Coronary artery (tissue), 2 donors: Measurements from ENCODE around the gene SLAIN1.

Experiments
- DNase-seq: peaks from one replicate; pipeline ENCODE4 v3.0.0-alpha.2; 2017; ENCODE audit warnings: low spot score
- H3K27ac ChIP-seq, 2 donors: fragments of 200-600 bp; sonication (generic); one replicate each; pipeline ENCODE4 v1.5.1; 2016 to 2019
- H3K4me3 ChIP-seq: fragments of 200-600 bp; sonication (generic); 2 replicates; pipeline ENCODE4 v1.5.1; 2016; ENCODE audit warnings: mild to moderate bottlenecking, moderate library complexity
- TF ChIP-seq, protein P1 (sequence below): fragments of 200-600 bp; sonication (generic); IDR thresholded peaks from one replicate; pipeline ENCODE4 v1.5.1; 2019; ENCODE audit warnings: antibody characterized with exemption

The SLAIN1 gene

DNA sequence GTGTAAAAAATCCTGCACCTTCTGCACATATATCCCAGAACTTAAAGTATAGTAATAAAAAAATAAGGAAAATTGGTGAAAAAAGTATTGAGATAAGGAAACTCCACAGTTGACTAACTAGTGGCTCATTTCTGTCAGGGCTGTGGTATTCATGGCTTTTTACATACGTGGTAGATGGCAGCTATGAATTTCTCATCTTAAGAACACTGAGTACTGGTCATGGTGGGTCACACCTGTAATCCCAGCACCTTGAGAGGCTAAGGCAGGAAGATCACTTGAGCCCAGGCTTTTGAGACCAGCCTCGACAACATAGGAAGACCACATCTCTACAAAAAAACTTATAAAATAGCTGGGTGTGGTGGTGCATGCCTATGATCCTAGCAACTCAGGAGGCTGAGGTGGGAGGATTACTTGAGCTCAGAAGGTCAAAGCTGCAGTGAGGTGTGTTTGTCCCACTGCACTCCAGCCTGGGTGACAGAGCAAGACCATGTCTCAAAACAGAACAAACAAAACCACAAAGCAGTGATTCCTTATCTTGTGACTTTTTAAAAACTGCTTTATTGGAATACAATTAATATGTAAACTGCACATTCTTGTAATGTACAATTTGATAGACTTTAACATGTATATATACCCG lies 16.8 kb downstream of the SLAIN1 start:
- DNase-seq = no peak
- TF ChIP-seq, protein P1, sequence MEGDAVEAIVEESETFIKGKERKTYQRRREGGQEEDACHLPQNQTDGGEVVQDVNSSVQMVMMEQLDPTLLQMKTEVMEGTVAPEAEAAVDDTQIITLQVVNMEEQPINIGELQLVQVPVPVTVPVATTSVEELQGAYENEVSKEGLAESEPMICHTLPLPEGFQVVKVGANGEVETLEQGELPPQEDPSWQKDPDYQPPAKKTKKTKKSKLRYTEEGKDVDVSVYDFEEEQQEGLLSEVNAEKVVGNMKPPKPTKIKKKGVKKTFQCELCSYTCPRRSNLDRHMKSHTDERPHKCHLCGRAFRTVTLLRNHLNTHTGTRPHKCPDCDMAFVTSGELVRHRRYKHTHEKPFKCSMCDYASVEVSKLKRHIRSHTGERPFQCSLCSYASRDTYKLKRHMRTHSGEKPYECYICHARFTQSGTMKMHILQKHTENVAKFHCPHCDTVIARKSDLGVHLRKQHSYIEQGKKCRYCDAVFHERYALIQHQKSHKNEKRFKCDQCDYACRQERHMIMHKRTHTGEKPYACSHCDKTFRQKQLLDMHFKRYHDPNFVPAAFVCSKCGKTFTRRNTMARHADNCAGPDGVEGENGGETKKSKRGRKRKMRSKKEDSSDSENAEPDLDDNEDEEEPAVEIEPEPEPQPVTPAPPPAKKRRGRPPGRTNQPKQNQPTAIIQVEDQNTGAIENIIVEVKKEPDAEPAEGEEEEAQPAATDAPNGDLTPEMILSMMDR = no peak

DNA sequence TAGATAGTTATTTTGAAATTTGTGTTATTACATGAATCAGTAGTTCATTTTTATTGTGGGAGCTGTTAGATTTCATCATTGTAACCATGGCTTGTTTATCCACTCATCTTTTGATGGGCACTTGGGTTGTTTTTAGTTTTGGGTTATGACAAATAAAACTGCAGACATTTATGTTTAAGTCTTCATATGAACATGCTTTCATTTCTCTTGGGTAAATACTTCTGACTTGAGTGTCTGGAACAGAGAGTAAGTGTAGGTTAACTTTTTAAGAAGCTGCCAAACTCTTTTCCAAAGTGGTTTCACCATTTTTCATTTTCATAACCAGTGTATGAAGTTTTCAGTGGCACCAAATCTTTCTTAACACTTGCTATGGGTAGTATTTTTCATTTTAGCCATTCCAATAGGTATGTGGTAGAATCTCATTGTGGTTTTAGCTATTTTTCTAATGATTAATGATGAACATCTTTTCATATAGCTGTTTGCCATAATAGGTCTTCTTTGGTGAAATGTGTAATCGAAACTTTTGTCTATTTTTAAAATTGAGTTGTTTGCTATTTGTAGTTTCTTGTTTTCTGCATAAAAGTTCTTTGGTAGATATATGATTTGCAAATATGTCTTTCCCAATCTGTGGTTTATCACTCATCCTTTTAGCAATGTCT lies 17.9 kb downstream of the SLAIN1 start:
- H3K27ac ChIP-seq = no peak overlapping the region
- no peak for DNase-seq
- H3K4me3 ChIP-seq = no peak overlapping the region
- TF ChIP-seq, protein P1 = no peak

More for the DNA sequence above, 16.8 kb downstream of the SLAIN1 start:
- no peak overlapping the region for H3K4me3 ChIP-seq
- no peak overlapping the region for H3K27ac ChIP-seq

DNA sequence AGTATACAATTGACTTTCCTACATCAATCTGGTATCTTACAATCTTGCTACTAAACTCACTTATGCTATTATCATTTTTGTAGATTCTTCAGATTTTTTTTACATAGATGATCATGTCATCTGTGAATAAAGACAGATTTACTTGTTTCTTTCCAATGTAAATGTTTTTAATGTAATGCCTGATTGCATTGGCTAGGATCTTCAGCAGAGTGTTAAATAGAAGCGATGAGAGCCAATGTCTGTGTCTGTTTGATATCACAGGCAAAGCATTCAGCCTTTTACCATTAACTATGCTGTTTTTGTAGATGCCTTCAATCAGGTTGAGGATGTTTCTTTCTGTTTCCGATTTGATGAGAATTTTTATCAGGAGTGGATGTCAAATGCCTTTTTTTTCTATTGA lies 19.2 kb downstream of the SLAIN1 start:
- Histone ChIP-seq H3K4me3 (no peak overlapping the region), H3K27ac (no peak overlapping the region)
- no peak for DNase-seq
- TF ChIP-seq, protein P1 = no peak

DNA sequence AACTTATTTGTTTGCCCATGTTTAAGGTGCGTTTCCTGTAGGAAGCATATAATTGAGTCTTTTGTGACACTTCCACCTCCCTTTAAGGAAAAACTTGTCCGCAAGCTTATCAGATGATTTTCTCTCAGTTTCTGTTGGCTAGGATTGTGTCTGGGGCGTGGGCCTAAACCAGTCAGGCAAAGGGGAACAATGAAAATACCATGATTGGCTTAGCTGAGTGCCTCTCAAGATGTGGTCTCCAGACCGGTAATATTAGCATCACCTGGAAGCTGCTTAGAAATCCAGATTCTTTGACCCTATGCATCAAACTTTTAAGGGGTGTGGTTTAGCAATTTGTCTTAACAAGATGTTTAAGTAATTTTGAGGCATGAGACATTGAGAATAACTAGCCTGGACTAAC lies 20.0 kb downstream of the SLAIN1 start:
- no peak overlapping the region for H3K27ac ChIP-seq
- no peak for DNase-seq
- H3K4me3 ChIP-seq = no peak overlapping the region
- TF ChIP-seq, protein P1 = no peak

DNA sequence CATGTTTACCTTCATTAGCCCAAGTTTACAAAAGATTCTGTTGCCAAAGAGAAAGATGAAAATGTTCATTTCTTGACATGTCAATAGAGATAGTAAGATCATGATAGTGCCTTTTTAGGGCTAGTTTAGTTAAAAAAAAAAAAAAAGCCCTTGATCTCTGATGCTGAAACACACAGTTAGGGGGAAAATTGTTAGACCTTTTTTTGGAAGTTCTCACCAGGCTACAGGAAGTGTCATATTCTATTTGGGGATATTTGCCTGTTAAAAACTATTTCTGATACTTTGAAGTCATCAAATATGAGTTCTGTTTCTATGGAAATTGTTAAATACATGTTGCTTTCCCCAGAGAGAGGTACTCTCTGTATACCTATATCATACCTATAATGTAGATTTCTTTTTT lies 21.6 kb downstream of the SLAIN1 start:
- DNase-seq = no peak
- H3K27ac ChIP-seq = no peak overlapping the region
- H3K4me3 ChIP-seq = no peak overlapping the region
- TF ChIP-seq, protein P1 = no peak

DNA sequence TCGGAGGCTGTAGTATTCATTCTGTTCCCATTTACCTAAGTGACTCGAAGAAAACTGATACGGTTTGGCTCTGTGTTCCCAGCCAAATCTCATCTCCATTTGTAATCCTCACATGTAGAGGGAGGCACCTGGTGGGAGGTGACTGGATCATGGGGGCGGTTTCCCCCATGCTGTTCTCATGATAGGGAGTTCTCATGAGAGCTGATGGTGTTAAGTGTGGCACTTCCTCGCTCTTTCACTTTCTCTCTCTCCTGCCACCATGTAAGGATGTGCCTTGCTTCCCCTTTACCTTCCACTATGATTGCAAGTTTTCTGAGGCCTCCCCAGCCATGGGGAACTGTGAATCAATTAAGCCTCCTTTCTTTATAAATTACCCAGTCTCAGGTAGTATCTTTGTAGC lies 23.5 kb downstream of the SLAIN1 start:
- H3K27ac ChIP-seq = no peak overlapping the region
- TF ChIP-seq, protein P1 = no peak
- no peak for DNase-seq
- no peak overlapping the region for H3K4me3 ChIP-seq

DNA sequence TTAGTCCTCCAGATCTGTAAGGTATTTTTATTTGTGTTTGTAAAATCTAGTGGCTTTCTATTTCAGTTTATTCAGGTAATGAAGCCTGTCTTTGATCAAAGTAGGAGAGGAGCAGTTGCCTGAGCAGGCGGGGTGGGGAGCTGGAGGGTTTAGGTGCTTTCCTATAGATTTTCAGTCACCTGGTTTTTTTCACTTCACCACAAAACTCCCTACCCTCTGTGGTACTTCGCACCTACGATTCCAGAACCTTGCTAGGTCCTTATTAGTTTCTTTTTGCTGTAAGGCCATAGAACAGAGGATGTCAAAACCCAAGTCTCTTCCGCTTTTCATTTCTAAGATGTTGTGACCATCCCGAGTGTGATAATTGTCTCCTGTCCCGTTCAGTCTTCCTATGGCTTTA lies 26.6 kb downstream of the SLAIN1 start:
- DNase-seq = no peak
- H3K27ac ChIP-seq = no peak overlapping the region

More for the DNA sequence above, 26.6 kb downstream of the SLAIN1 start:
- no peak overlapping the region for H3K4me3 ChIP-seq
- TF ChIP-seq, protein P1 = no peak
